Liver (tissue), 9 donors: ENCODE measurements around the gene SLC25A14. TPM values are rescaled to one million over a fixed set of nuclear protein-coding genes. Genes with fewer than 3 reads are reported as not detected.

Experiments
- DNase-seq: peaks from one replicate; pipeline ENCODE4 v3.0.0-alpha.2; 2017; ENCODE audit warnings: low spot score
- H3K27ac ChIP-seq, 2 donors: one replicate each; pipeline ENCODE4 v1.7.0; 2013; ENCODE audit warnings: inconsistent platforms in 2 of 2, low read length in 2 of 2, control low read depth in 1 of 2, low read depth in 1 of 2, mild to moderate bottlenecking in 1 of 2
- H3K27me3 ChIP-seq, 4 donors: one replicate each; pipeline versions ENCODE4 v1.6.1 to v1.7.0; 2013; ENCODE audit warnings: low read length in 3 of 4, inconsistent platforms in 1 of 4, mild to moderate bottlenecking in 1 of 4, moderate library complexity in 1 of 4; ENCODE audit not compliant: control insufficient read depth in 4 of 4, insufficient read depth in 4 of 4
- H3K36me3 ChIP-seq, 4 donors: one replicate each; pipeline versions ENCODE4 v1.6.1 to v1.7.0; 2013; ENCODE audit warnings: low read length in 3 of 4, mild to moderate bottlenecking in 3 of 4, low read depth in 1 of 4, moderate library complexity in 1 of 4; ENCODE audit not compliant: control insufficient read depth in 4 of 4, insufficient read depth in 3 of 4
- H3K4me1 ChIP-seq, 4 donors: one replicate each; pipeline versions ENCODE4 v1.6.1 to v1.7.0; 2013; ENCODE audit warnings: low read length in 3 of 4, mild to moderate bottlenecking in 3 of 4, moderate library complexity in 1 of 4; ENCODE audit not compliant: control insufficient read depth in 4 of 4, insufficient read depth in 4 of 4
- H3K4me3 ChIP-seq, 3 donors: one replicate each; pipeline versions ENCODE4 v1.6.1 to v1.7.0; 2013; ENCODE audit warnings: low read length in 3 of 3, control low read depth in 1 of 3, low read depth in 1 of 3, mild to moderate bottlenecking in 1 of 3
- H3K9ac ChIP-seq, 2 donors: one replicate each; pipeline ENCODE4 v1.7.0; 2013; ENCODE audit warnings: low read length in 2 of 2, mild to moderate bottlenecking in 2 of 2, moderate library complexity in 2 of 2, control low read depth in 1 of 2, low read depth in 1 of 2
- H3K9me3 ChIP-seq, 4 donors: one replicate each; pipeline versions ENCODE4 v1.6.1 to v1.7.0; 2013; ENCODE audit warnings: low read length in 3 of 4; ENCODE audit not compliant: control insufficient read depth in 4 of 4
- FOXA1 ChIP-seq: IDR thresholded peaks from 2 replicates; pipeline ENCODE4 v1.6.1; 2016; ENCODE audit warnings: antibody characterized with exemption
- FOXA2 ChIP-seq: IDR thresholded peaks from 2 replicates; pipeline ENCODE4 v1.6.1; 2016; ENCODE audit warnings: antibody characterized with exemption
- GABPA ChIP-seq, 2 donors: IDR thresholded peaks in 1 of 2; conservative IDR thresholded peaks in 1 of 2; 2 replicates each; pipeline ENCODE4 v1.6.1; 2016; ENCODE audit warnings: antibody characterized with exemption in 2 of 2, mild to moderate bottlenecking in 1 of 2, moderate library complexity in 1 of 2
- HNF4A ChIP-seq, 2 donors: conservative IDR thresholded peaks; 2 replicates each; pipeline ENCODE4 v1.6.1; 2016; ENCODE audit warnings: antibody characterized with exemption in 2 of 2, mild to moderate bottlenecking in 2 of 2
- JUND ChIP-seq, 2 donors: IDR thresholded peaks; 2 replicates each; pipeline ENCODE4 v1.6.1; 2016; ENCODE audit warnings: antibody characterized with exemption in 2 of 2
- NR2F2 ChIP-seq: IDR thresholded peaks from 2 replicates; pipeline ENCODE4 v1.6.1; 2016; ENCODE audit warnings: antibody characterized with exemption
- RAD21 ChIP-seq, 2 donors: IDR thresholded peaks; 2 replicates each; pipeline ENCODE4 v1.6.1; 2016; ENCODE audit warnings: antibody characterized with exemption in 2 of 2, mild to moderate bottlenecking in 2 of 2
- REST ChIP-seq: IDR thresholded peaks from 2 replicates; pipeline ENCODE4 v1.6.1; 2016; ENCODE audit warnings: antibody characterized with exemption, mild to moderate bottlenecking
- RXRA ChIP-seq, 2 donors: IDR thresholded peaks; 2 replicates each; pipeline ENCODE4 v1.6.1; 2017 to 2018; ENCODE audit warnings: antibody characterized with exemption in 2 of 2, mild to moderate bottlenecking in 1 of 2
- SP1 ChIP-seq: IDR thresholded peaks from 2 replicates; pipeline ENCODE4 v1.6.1; 2018; ENCODE audit warnings: antibody characterized with exemption, mild to moderate bottlenecking
- TAF1 ChIP-seq: conservative IDR thresholded peaks from 2 replicates; pipeline ENCODE4 v1.6.1; 2016; ENCODE audit warnings: antibody characterized with exemption, mild to moderate bottlenecking
- YY1 ChIP-seq: IDR thresholded peaks from 2 replicates; pipeline ENCODE4 v1.6.1; 2016; ENCODE audit warnings: antibody characterized with exemption, mild to moderate bottlenecking
- WGBS: extraction: QIAGEN DNeasy Blood & Tissue Kit; methylation state at CpG from one replicate; pipeline ENCODE4 v1.1.7; 2013; 5-methylcytosine and 5-hydroxymethylcytosine counted together
- polyA plus RNA-seq, 2 donors: library from polyadenylated mRNA; stranded (reverse) in 1 of 2; unstranded in 1 of 2; fragments of 200-250 nt in 1 of 2; fragments of >200 nt in 1 of 2; fragmentation: Nextera tagmentation in 1 of 2; extraction: Ambion mirVana in 1 of 2; gene quantifications; one replicate each; pipeline versions ENCODE4 v1.2.1 to v1.2.3, GENCODE V29; 2013 to 2015
- total RNA-seq, 2 donors: library from RNA; depleted of rRNA; stranded (reverse); fragments of >200 nt; gene quantifications; one replicate each; pipeline ENCODE4 v1.2.3, GENCODE V29; 2014
- TF ChIP-seq, protein P1 (sequence below): fragments of 150-350 bp; IDR thresholded peaks from 2 replicates; pipeline ENCODE4 v1.5.1; 2017; ENCODE audit warnings: improper control_type of control experiment, low read depth, low read length; ENCODE audit not compliant: missing input control
- TF ChIP-seq, protein P2 (sequence below): IDR thresholded peaks from 2 replicates; pipeline ENCODE4 v1.6.1; 2016; ENCODE audit warnings: antibody characterized with exemption
- TF ChIP-seq, protein P3 (sequence below): IDR thresholded peaks from 2 replicates; pipeline ENCODE4 v1.6.1; 2016; ENCODE audit warnings: antibody characterized with exemption
- donor health status: healthy.
- donor health status: healthy.
- donor health status: healthy.
- donor health status: healthy.
- donor health status: healthy.

Gene SLC25A14
- total and polyA plus RNA-seq, 4 donors = 2.7 to 5.8 (median 4.7) TPM

GRCh38 chrX:130301405-130301804 is 38.3 kb upstream of the SLC25A14 start:
- Histone ChIP-seq H3K4me1 (no peaks in the 10 kb centered on the region), H3K36me3 (no peaks in the 10 kb centered on the region), H3K4me3 (no peak overlapping the region), H3K27ac (no peak overlapping the region), H3K9ac (no peak overlapping the region), H3K27me3 (no peaks in the 10 kb centered on the region), H3K9me3 (no peaks in the 10 kb centered on the region)
- TF ChIP-seq NR2F2 (no peak), FOXA2 (no peak), JUND (IDR thresholded peaks at IDR 0.05) (no peak), FOXA1 (no peak), GABPA (IDR thresholded peaks at IDR 0.05 in 1 of 2, conservative IDR thresholded peaks at IDR 0.05 in 1 of 2) (no peak)
- TF ChIP-seq, protein P1, sequence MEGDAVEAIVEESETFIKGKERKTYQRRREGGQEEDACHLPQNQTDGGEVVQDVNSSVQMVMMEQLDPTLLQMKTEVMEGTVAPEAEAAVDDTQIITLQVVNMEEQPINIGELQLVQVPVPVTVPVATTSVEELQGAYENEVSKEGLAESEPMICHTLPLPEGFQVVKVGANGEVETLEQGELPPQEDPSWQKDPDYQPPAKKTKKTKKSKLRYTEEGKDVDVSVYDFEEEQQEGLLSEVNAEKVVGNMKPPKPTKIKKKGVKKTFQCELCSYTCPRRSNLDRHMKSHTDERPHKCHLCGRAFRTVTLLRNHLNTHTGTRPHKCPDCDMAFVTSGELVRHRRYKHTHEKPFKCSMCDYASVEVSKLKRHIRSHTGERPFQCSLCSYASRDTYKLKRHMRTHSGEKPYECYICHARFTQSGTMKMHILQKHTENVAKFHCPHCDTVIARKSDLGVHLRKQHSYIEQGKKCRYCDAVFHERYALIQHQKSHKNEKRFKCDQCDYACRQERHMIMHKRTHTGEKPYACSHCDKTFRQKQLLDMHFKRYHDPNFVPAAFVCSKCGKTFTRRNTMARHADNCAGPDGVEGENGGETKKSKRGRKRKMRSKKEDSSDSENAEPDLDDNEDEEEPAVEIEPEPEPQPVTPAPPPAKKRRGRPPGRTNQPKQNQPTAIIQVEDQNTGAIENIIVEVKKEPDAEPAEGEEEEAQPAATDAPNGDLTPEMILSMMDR = no peak
- TF ChIP-seq, protein P2, sequence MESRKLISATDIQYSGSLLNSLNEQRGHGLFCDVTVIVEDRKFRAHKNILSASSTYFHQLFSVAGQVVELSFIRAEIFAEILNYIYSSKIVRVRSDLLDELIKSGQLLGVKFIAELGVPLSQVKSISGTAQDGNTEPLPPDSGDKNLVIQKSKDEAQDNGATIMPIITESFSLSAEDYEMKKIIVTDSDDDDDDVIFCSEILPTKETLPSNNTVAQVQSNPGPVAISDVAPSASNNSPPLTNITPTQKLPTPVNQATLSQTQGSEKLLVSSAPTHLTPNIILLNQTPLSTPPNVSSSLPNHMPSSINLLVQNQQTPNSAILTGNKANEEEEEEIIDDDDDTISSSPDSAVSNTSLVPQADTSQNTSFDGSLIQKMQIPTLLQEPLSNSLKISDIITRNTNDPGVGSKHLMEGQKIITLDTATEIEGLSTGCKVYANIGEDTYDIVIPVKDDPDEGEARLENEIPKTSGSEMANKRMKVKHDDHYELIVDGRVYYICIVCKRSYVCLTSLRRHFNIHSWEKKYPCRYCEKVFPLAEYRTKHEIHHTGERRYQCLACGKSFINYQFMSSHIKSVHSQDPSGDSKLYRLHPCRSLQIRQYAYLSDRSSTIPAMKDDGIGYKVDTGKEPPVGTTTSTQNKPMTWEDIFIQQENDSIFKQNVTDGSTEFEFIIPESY = no peak
- no peak for DNase-seq
- WGBS = 93% methylated on average over 1 of the region's 1 CpG

GRCh38 chrX:130301977-130302376 is 37.7 kb upstream of the SLC25A14 start:
- Histone ChIP-seq H3K27me3 (no peaks in the 10 kb centered on the region), H3K4me3 (no peak overlapping the region), H3K27ac (no peak overlapping the region), H3K9ac (no peak overlapping the region), H3K9me3 (no peaks in the 10 kb centered on the region), H3K36me3 (no peaks in the 10 kb centered on the region), H3K4me1 (no peaks in the 10 kb centered on the region)
- no peak for DNase-seq
- WGBS = 82% methylated on average over 1 of the region's 1 CpG
- TF ChIP-seq, protein P3, sequence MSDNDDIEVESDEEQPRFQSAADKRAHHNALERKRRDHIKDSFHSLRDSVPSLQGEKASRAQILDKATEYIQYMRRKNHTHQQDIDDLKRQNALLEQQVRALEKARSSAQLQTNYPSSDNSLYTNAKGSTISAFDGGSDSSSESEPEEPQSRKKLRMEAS = no peak
- TF ChIP-seq HNF4A (conservative IDR thresholded peaks at IDR 0.05) = no peak
- TF ChIP-seq RXRA (IDR thresholded peaks at IDR 0.05) = no peak
- no peak for TF ChIP-seq SP1
- no peak for TF ChIP-seq FOXA1
- TF ChIP-seq RAD21 (IDR thresholded peaks at IDR 0.05) = no peak
- TF ChIP-seq TAF1 = no peak
- TF ChIP-seq, protein P1 = no peak
- TF ChIP-seq FOXA2 = no peak
- TF ChIP-seq NR2F2 = no peak
- TF ChIP-seq REST = no peak
- TF ChIP-seq YY1 = no peak
